HG03565 (cell line): Measurements from ENCODE around the gene LANCL3.

Experiments
- ATAC-seq: cut with Tn5 transposase; IDR thresholded peaks from one replicate; pipeline ENCODE4 v1.9.1; 2021; ENCODE audit warnings: mild to moderate bottlenecking, moderate library complexity; ENCODE audit not compliant: unreplicated experiment

The LANCL3 gene

GRCh38 chrX:37678574-37678973 lies 107.1 kb downstream of the LANCL3 start:
- no peak for ATAC-seq

GRCh38 chrX:37679230-37679629 lies 107.8 kb downstream of the LANCL3 start:
- no peak for ATAC-seq

GRCh38 chrX:37679888-37680287 lies 108.4 kb downstream of the LANCL3 start:
- no peak for ATAC-seq

GRCh38 chrX:37684426-37684825 lies 113.0 kb downstream of the LANCL3 start:
- no peak for ATAC-seq

GRCh38 chrX:37684973-37685372 lies 113.5 kb downstream of the LANCL3 start:
- no peak for ATAC-seq

- peak; percentile 75 for ATAC-seq
Observed at GRCh38 chrX:37685381-37686359, 114.2 kb downstream of the LANCL3 start, which contains the start of gene XK. XK (plus strand) TSS chrX:37685791; CDS start chrX:37685962, 171 bp downstream.

- ATAC-seq, result no peak
Observed at GRCh38 chrX:37686369-37686995, 115.0 kb downstream of the LANCL3 start.

- no peak for ATAC-seq
Observed at GRCh38 chrX:37686996-37687395, 115.5 kb downstream of the LANCL3 start.

- ATAC-seq, result no peak
Observed at GRCh38 chrX:37690119-37690518, 118.7 kb downstream of the LANCL3 start.

GRCh38 chrX:37692918-37693317 lies 121.5 kb downstream of the LANCL3 start:
- ATAC-seq, result no peak

GRCh38 chrX:37697169-37697760 lies 125.8 kb downstream of the LANCL3 start:
- ATAC-seq, result no peak

GRCh38 chrX:37701588-37701987 lies 130.1 kb downstream of the LANCL3 start:
- ATAC-seq, result no peak

GRCh38 chrX:37711991-37712390 lies 140.5 kb downstream of the LANCL3 start:
- no peak for ATAC-seq

- ATAC-seq, result no peak
Observed at GRCh38 chrX:37712458-37712857, 141.0 kb downstream of the LANCL3 start.

- no peak for ATAC-seq
Observed at GRCh38 chrX:37714479-37714878, 143.0 kb downstream of the LANCL3 start.

GRCh38 chrX:37716602-37717001 lies 145.1 kb downstream of the LANCL3 start:
- no peak for ATAC-seq

GRCh38 chrX:37717708-37718107 lies 146.2 kb downstream of the LANCL3 start:
- no peak for ATAC-seq

- ATAC-seq, result no peak
Observed at GRCh38 chrX:37722595-37722994, 151.1 kb downstream of the LANCL3 start.

- ATAC-seq, result no peak
Observed at GRCh38 chrX:37726346-37726745, 154.9 kb downstream of the LANCL3 start.
